ENCODE results near the gene DLL4. TPM values are rescaled to one million over a fixed set of nuclear protein-coding genes. Genes with fewer than 3 reads are reported as not detected.

DLL4 gene
- total and polyA plus RNA-seq, 10 of the 15 experiments (the other 5 are each of a cell fraction or from before 2014, with no cell fraction given): 0.04 to 0.16 (median 0.09) TPM; not detected in 6

- TF ChIP-seq FOXM1 (IDR thresholded peaks at IDR 0.05; ENCODE audit: low read depth, low read length) (no peak), RFX5 (IDR thresholded peaks at IDR 0.05; ENCODE audit: low read depth, low read length) (no peak), BCLAF1 (IDR thresholded peaks at IDR 0.05) (no peak), MEF2A (IDR thresholded peaks at IDR 0.05; ENCODE audit: insufficient read depth, low read depth, low read length) (no peak), STAT1 (conservative IDR thresholded peaks at IDR 0.05) (no peak), ZNF24 (IDR thresholded peaks at IDR 0.05) (no peak), ASH2L (IDR thresholded peaks at IDR 0.05; ENCODE audit: borderline replicate concordance, low read depth) (no peak), EGR1 (IDR thresholded peaks at IDR 0.05; ENCODE audit: borderline replicate concordance in 1 of 2, low read depth in 2 of 2, low read length in 2 of 2) (no peak), SMARCA5 (IDR thresholded peaks at IDR 0.05) (no peak), SRF (IDR thresholded peaks at IDR 0.05; ENCODE audit: low read depth in 2 of 2, low read length in 2 of 2) (no peak), NR2F1 (conservative IDR thresholded peaks at IDR 0.05) (no peak), GATAD2B (conservative IDR thresholded peaks at IDR 0.05; ENCODE audit: low read depth) (no peak), SIN3A (IDR thresholded peaks at IDR 0.05; ENCODE audit: low read depth, low read length) (no peak), FOXK2 (IDR thresholded peaks at IDR 0.05) (no peak), SPI1 (IDR thresholded peaks at IDR 0.05; ENCODE audit: borderline replicate concordance, insufficient read depth, low read depth, low read length) (no peak), JUND (IDR thresholded peaks at IDR 0.05; ENCODE audit: low read depth, low read length) (no peak)
- TF ChIP-seq, protein P1, sequence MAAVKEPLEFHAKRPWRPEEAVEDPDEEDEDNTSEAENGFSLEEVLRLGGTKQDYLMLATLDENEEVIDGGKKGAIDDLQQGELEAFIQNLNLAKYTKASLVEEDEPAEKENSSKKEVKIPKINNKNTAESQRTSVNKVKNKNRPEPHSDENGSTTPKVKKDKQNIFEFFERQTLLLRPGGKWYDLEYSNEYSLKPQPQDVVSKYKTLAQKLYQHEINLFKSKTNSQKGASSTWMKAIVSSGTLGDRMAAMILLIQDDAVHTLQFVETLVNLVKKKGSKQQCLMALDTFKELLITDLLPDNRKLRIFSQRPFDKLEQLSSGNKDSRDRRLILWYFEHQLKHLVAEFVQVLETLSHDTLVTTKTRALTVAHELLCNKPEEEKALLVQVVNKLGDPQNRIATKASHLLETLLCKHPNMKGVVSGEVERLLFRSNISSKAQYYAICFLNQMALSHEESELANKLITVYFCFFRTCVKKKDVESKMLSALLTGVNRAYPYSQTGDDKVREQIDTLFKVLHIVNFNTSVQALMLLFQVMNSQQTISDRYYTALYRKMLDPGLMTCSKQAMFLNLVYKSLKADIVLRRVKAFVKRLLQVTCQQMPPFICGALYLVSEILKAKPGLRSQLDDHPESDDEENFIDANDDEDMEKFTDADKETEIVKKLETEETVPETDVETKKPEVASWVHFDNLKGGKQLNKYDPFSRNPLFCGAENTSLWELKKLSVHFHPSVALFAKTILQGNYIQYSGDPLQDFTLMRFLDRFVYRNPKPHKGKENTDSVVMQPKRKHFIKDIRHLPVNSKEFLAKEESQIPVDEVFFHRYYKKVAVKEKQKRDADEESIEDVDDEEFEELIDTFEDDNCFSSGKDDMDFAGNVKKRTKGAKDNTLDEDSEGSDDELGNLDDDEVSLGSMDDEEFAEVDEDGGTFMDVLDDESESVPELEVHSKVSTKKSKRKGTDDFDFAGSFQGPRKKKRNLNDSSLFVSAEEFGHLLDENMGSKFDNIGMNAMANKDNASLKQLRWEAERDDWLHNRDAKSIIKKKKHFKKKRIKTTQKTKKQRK (IDR thresholded peaks at IDR 0.05; ENCODE audit: low read depth, low read length): no peak
- TF ChIP-seq, protein P2, sequence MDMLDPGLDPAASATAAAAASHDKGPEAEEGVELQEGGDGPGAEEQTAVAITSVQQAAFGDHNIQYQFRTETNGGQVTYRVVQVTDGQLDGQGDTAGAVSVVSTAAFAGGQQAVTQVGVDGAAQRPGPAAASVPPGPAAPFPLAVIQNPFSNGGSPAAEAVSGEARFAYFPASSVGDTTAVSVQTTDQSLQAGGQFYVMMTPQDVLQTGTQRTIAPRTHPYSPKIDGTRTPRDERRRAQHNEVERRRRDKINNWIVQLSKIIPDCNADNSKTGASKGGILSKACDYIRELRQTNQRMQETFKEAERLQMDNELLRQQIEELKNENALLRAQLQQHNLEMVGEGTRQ (IDR thresholded peaks at IDR 0.05; ENCODE audit: borderline replicate concordance, low read depth, low read length): no peak
- TF ChIP-seq, protein P3, sequence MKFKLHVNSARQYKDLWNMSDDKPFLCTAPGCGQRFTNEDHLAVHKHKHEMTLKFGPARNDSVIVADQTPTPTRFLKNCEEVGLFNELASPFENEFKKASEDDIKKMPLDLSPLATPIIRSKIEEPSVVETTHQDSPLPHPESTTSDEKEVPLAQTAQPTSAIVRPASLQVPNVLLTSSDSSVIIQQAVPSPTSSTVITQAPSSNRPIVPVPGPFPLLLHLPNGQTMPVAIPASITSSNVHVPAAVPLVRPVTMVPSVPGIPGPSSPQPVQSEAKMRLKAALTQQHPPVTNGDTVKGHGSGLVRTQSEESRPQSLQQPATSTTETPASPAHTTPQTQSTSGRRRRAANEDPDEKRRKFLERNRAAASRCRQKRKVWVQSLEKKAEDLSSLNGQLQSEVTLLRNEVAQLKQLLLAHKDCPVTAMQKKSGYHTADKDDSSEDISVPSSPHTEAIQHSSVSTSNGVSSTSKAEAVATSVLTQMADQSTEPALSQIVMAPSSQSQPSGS (IDR thresholded peaks at IDR 0.05; ENCODE audit: low read length): no peak
- TF ChIP-seq, protein P4, sequence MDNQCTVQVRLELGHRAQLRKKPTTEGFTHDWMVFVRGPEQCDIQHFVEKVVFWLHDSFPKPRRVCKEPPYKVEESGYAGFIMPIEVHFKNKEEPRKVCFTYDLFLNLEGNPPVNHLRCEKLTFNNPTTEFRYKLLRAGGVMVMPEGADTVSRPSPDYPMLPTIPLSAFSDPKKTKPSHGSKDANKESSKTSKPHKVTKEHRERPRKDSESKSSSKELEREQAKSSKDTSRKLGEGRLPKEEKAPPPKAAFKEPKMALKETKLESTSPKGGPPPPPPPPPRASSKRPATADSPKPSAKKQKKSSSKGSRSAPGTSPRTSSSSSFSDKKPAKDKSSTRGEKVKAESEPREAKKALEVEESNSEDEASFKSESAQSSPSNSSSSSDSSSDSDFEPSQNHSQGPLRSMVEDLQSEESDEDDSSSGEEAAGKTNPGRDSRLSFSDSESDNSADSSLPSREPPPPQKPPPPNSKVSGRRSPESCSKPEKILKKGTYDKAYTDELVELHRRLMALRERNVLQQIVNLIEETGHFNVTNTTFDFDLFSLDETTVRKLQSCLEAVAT (IDR thresholded peaks at IDR 0.05): peak; percentile 31; the same call in 1 of the 2 replicates
Observed at GRCh38 chr15:40879609-40880008, 49.5 kb upstream of the DLL4 start (continued).

Measured in GM12878 (cell line).